A549 (cell line): ENCODE results near the gene VSTM5.

ENCODE experiments used
- BHLHE40 ChIP-seq: IDR thresholded peaks from 2 replicates; pipeline ENCODE4 v1.6.1; 2012; ENCODE audit warnings: low read depth, low read length, inconsistent platforms
- CBX8 ChIP-seq: fragments of 200-600 bp; sonication (generic); IDR thresholded peaks from 2 replicates; pipeline ENCODE4 v1.6.1; 2016
- CTCF ChIP-seq: fragments of >200 bp; sonication (Bioruptor Twin); formaldehyde crosslinking; IDR thresholded peaks from 3 replicates; pipeline ENCODE4 v1.5.1; 2016
- EP300 ChIP-seq, 2 experiments: fragments of >200 bp; sonication (Bioruptor Twin); formaldehyde crosslinking; IDR thresholded peaks; 2 replicates in 1 of 2; 3 replicates in 1 of 2; pipeline ENCODE4 v1.6.1; 2016 to 2017
- JUNB ChIP-seq: fragments of >200 bp; sonication (Bioruptor Twin); formaldehyde crosslinking; IDR thresholded peaks from 2 replicates; pipeline ENCODE4 v1.6.1; 2016
- MAZ ChIP-seq: fragments of 150-350 bp; IDR thresholded peaks from 2 replicates; pipeline ENCODE4 v1.6.1; 2014; ENCODE audit warnings: antibody characterized with exemption, low read depth, low read length, borderline replicate concordance
- NFE2L2 ChIP-seq: fragments of 150-350 bp; conservative IDR thresholded peaks from 2 replicates; pipeline ENCODE4 v1.6.1; 2014; ENCODE audit warnings: low read length
- POLR2A ChIP-seq: IDR thresholded peaks from 2 replicates; pipeline ENCODE4 v1.6.1; 2012; ENCODE audit warnings: mild to moderate bottlenecking, low read length
- REST ChIP-seq: fragments of 200-600 bp; sonication (generic); IDR thresholded peaks from 2 replicates; pipeline ENCODE4 v1.6.1; 2016; ENCODE audit warnings: antibody characterized with exemption, mild to moderate bottlenecking, moderate library complexity
- RFX5 ChIP-seq: fragments of 450-650 bp; IDR thresholded peaks from 2 replicates; pipeline ENCODE4 v1.7.1; 2014; ENCODE audit warnings: antibody characterized with exemption, mild to moderate bottlenecking, moderate library complexity
- SMC3 ChIP-seq: fragments of >200 bp; sonication (Bioruptor Twin); formaldehyde crosslinking; IDR thresholded peaks from 3 replicates; pipeline ENCODE4 v1.6.1; 2018; ENCODE audit warnings: inconsistent platforms

- TF ChIP-seq EP300 (IDR thresholded peaks at IDR 0.05) (no peak), CTCF (no peak), SMC3 (no peak), POLR2A (no peak), MAZ (no peak), BHLHE40 (no peak), CBX8 (no peak), NFE2L2 (no peak), REST (no peak), JUNB (no peak), RFX5 (no peak)
Observed at GRCh38 chr11:93849201-93849600, 1.2 kb downstream of the VSTM5 start.
